Effector memory CD8-positive, alpha-beta T cell (primary cell): Measurements from ENCODE around the gene GYS2.
A peak's percentile ranks its signal among the peaks of the same experiment; 100 is the strongest.

ENCODE experiments used
- ATAC-seq: fragments of 150-1000 bp; cut with Tn5 transposase; replicated peaks from 2 replicates; pipeline ENCODE4 v1.10.0; 2021; ENCODE audit warnings: mild to moderate bottlenecking, moderate library complexity
- DNase-seq, 3 experiments: peaks; one replicate each; pipeline ENCODE4 v3.0.0; 2021
- H3K27ac Mint-ChIP-seq, 2 donors: one replicate each; pipeline ENCODE4 v1.8.0; 2022; ENCODE audit warnings: mild to moderate bottlenecking in 2 of 2, mixed read lengths in 2 of 2, moderate library complexity in 2 of 2
- H3K27me3 Mint-ChIP-seq, 2 donors: one replicate each; pipeline ENCODE4 v1.8.0; 2022; ENCODE audit warnings: mixed read lengths in 2 of 2
- H3K36me3 Mint-ChIP-seq: one replicate; pipeline ENCODE4 v1.8.0; 2022; ENCODE audit warnings: mild to moderate bottlenecking, moderate library complexity, mixed read lengths; ENCODE audit not compliant: insufficient read depth
- H3K4me1 Mint-ChIP-seq, 2 donors: one replicate each; pipeline ENCODE4 v1.8.0; 2022; ENCODE audit warnings: low read depth in 2 of 2, mixed read lengths in 2 of 2
- H3K4me3 Mint-ChIP-seq, 2 donors: one replicate each; pipeline ENCODE4 v1.8.0; 2022; ENCODE audit warnings: mild to moderate bottlenecking in 2 of 2, mixed read lengths in 2 of 2, moderate library complexity in 2 of 2
- H3K9me3 Mint-ChIP-seq, 2 donors: one replicate each; pipeline ENCODE4 v1.8.0; 2022; ENCODE audit warnings: mixed read lengths in 2 of 2

Gene GYS2

GRCh38 chr12:21501258-21502163, 103.1 kb downstream of the GYS2 start, which contains the start of the genes GOLT1B and RECQL:
Gene GOLT1B, plus strand, starts transcription at chr12:21501789. Its CDS starts 135 bp downstream, at chr12:21501924.
Gene RECQL, minus strand, starts transcription at chr12:21501635. Its CDS starts 2,065 bp downstream, at chr12:21499570.
- Mint-ChIP-seq H3K4me1 (peaks cover 23 to 44% of the 10 kb centered on the region in 2 donors), H3K27ac (no peak within 1 kb of the TSS), H3K4me3 (no peak within 1 kb of the TSS), H3K36me3 (peaks cover 16% of the 10 kb centered on the region), H3K27me3 (no peaks in the 10 kb centered on the region), H3K9me3 (no peaks in the 10 kb centered on the region)
- ATAC-seq (peak; percentile 96), DNase-seq (peak; percentile 90 to 91 (median 90))

- Mint-ChIP-seq H3K4me1 (peaks cover 23 to 43% of the 10 kb centered on the region in 2 donors), H3K27ac (no peak overlapping the region), H3K27me3 (no peaks in the 10 kb centered on the region), H3K4me3 (no peak overlapping the region), H3K9me3 (no peaks in the 10 kb centered on the region), H3K36me3 (peaks cover 19% of the 10 kb centered on the region)
- ATAC-seq (peak; percentile 5), DNase-seq (no peak)
Observed at GRCh38 chr12:21500786-21501257, 103.8 kb downstream of the GYS2 start.

- Mint-ChIP-seq H3K36me3 (peaks cover 27% of the 10 kb centered on the region), H3K4me3 (peak overlapping the region in 1 of 2 donors; percentile 29), H3K27me3 (no peaks in the 10 kb centered on the region), H3K9me3 (no peaks in the 10 kb centered on the region), H3K27ac (no peak overlapping the region), H3K4me1 (peaks cover 21 to 35% of the 10 kb centered on the region in 2 donors)
- ATAC-seq (no peak), DNase-seq (no peak)
Observed at GRCh38 chr12:21499765-21500164, 104.9 kb downstream of the GYS2 start.
